Activated CD8-positive, alpha-beta memory T cell treated with anti-CD3 and anti-CD28 coated beads, Interleukin-2, amount 50 U/mL, for 24 hours (primary cell): Measurements from ENCODE around the gene ATP6AP1.

Experiments
- DNase-seq: peaks from one replicate; pipeline ENCODE4 v3.0.0-alpha.2; 2020; ENCODE audit errors: extremely low read depth

Gene ATP6AP1

DNA sequence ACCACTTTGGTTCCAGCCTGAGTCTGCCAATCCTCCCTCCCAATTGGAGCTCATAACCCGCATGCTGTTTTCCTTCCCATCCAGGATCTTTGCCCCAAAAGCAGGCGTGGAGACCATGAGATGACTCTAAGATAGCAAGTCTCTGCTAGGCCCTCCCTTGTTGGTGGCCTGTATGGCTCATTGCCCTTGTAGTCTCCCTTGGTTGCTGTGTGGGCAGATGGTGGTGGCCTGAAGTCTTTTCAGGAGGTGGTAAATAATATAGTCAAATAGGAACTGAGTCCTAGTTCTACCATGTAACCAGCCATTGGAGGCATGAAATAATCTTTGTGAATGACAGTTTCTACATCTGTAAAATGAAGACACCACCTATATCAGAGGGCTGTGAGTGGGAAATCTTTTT is 1.2 kb downstream of the ATP6AP1 start:
- DNase-seq, result no peak

DNA sequence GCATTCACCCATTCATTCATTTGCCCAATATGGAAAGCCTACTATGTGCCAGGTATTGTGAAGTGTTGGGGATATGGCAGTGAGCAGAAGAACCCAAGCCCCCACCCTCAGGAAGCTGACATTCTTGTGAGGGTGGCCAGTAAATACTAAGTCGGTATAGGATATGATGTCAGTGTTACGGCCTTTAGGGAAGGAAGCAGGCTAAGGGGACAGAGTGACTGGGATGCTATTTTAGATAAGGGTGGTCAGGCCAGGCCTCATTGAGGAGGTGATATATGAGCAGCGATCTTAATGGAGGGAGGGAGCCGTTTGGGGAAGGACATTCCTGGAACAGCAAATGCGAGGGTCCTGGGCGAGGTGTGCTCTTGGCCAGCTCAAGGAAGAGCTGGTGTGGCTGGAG is 2.0 kb downstream of the ATP6AP1 start:
- no peak for DNase-seq

DNA sequence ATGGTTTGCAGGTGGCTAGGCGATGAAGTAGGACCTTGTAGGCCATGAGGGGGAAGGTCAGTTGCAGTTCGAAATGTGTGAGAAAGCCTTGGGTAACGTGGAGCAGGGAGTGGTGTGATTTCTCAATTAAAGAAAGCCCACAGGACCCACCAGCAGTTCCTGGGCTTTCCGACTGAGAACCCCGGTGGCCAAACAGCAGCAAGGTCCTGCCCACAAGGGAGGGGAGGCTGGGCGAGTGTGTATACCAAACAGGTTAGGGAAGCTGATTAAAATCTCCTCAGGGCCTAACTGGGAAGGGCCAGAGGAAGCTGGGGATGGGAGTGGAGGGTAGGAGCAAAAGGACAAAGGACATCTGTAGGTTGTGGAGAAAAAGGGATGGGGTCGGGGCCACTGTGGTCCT is 2.4 kb downstream of the ATP6AP1 start:
- DNase-seq, result no peak

DNA sequence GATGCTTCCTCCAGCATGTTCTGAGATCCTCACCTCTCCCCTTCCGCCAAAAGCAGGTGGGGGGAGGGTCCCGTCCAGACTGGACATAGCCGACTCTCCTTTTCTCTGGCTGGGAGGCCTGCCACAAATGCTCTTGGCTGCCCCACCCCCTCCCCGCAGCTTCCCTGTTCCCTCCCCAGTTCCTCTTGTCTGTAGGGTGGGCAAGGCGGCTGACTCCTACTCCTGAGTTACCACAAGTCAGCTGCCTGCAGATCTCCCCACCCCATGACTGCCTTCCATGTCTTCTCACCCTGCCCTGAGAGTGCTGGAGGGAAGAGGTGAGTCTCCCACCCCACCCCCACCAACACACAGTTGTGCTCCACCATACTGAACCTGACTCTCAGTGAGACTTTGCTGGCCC is 2.9 kb downstream of the ATP6AP1 start:
- no peak for DNase-seq

DNA sequence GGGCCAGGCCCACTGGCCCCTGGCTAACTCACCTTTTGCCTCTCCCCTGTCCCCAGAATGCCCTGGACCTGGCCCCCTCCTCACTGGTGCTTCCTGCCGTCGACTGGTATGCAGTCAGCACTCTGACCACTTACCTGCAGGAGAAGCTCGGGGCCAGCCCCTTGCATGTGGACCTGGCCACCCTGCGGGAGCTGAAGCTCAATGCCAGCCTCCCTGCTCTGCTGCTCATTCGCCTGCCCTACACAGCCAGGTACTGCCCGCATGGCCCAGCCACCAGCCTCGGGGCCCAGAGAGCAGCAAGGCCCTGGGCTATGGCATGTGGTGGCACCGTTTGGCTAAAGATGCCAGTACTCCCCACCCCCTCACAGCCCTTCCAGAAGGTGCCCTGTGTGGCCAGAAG is 3.7 kb downstream of the ATP6AP1 start:
- no peak for DNase-seq

DNA sequence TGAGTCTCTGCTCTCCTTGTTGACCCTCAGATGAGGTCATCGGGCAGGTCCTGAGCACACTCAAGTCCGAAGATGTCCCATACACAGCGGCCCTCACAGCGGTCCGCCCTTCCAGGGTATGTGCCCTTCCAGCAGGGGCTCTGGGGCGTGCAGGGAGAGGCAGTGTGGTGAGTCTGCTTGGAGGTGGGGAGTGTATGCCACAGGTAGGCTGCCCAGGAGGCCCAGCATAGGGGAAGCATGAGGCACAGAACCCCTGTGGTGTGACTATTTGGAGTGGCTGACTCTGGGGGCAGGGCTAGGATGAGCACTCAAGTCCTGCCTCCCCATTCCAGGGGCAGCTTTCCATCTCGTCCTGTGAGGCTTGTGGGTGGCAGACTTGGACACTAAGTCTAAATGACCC is 5.1 kb downstream of the ATP6AP1 start:
- no peak for DNase-seq

DNA sequence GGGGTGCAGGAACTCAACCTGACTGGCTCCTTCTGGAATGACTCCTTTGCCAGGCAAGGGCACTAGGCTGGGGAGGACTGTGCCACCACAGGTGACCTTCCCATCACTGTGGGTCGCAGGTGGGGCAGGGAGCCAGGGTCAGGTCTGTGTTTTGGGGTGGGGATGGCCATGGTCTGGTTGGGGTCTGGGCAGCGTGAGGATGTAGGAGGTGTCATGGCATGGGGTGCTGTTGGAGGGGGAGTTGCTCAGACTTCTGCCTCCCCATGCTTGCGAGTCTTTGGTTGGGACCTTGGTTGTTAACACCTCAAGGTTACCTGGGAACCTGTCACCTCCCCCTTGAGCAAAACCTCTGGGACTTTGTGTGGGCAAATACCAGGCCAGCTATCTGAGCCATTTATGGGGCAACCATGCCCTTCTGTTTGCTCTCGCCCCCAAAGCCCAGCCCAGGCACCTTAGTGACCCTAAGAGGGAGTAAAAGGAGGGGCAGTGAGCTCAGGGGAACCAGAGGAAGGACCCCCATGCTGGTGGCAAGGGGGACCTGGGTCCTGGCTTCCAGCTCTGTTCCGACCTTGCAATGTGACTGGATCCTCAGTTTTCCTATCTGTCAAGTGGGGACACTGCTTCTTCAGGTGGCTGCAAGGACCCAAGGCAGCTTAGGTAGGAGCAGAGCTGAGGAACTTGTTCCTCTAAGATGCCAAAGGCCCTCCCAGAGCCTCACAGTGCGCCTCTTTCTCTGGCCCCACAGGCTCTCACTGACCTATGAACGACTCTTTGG is 6.1 kb downstream of the ATP6AP1 start:
- DNase-seq, result no peak

DNA sequence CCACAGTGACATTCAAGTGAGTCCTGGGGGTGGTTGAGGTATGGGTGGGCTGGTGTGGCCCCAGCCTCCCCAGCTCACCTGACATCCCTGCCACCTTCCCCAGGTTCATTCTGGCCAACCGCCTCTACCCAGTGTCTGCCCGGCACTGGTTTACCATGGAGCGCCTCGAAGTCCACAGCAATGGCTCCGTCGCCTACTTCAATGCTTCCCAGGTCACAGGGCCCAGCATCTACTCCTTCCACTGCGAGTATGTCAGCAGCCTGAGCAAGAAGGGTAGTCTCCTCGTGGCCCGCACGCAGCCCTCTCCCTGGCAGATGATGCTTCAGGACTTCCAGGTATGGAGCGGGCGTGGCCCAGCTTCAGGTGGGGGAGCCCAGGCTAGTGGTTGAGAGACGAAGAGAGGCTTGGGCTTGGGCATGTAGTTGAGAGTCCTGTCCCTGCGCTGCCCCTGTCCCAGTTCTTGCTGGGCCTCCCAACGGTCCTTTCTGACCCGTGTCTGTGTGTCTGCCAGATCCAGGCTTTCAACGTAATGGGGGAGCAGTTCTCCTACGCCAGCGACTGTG is 6.8 kb downstream of the ATP6AP1 start:
- no peak for DNase-seq

DNA sequence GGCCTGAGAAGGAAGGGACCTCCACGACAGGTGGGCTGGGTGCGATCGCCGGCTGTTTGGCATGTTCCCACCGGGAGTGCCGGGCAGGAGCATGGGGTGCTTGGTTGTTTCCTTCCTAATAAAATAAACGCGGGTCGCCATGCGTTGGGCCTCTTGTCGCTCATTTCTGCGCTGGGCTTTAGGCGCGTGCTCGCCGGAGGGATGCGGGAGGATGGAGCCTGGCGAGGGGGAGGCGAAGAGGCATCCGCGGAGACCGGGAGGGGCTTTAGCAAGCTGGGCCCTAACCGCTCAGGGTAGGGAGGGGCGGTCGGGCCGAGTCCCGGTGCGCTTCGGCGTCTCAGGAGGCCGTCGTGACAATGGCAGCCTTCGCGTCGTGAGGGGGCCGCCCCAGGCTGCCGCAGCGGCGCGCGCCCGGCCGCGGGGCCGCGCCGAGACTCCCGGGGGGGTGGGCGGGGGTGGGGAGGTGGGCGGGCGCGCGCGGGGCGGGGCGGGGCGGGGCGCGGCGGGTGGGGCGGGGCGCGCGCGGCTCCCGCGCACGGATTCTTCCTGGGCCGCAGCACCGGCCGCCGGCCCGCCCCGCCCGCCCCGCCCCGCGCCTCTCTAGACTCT is 8.0 kb downstream of the ATP6AP1 start:
- no peak for DNase-seq

DNA sequence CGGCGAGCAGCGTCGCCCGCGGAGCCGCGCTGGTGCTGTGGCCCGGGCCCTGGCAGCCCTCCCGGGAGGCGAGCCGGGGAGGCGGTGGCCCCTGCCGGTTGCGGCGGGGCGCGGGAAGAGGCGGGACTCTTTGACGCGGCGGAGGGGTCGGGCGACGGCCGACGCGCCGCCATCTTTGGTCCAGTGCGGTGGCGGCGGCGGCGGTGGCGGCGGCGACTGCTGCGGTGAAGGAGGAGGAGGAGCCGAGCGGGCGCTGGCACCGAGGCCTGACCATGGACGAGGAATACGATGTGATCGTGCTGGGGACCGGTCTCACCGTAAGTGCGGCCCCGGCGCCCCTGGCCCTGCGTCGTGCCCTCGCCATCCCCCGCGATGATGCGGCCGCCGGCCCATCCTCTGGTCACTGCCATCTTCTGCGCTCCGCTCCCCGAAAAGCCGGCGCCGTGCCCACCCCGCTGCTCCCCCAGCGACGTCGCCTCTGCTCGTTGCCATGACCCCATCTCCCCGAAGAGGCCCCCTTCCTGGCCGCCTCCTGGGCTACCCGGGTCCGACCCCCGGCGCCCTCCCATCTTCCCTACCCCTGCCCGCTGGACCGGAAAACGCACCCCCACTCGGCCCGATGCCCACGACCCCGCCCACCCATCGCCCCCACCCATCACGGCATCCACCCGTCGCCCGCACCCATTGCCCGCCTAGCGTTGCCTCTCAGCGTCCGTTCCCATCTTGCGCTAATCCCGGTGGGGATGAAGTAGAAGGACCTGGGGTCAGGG is 8.7 kb downstream of the ATP6AP1 start, which contains the start of gene GDI1:
Gene GDI1 (plus strand): TSS at position 172 of the 770 bp plus-strand sequence. CDS start 101 bp downstream, at position 273.
- no peak for DNase-seq

DNA sequence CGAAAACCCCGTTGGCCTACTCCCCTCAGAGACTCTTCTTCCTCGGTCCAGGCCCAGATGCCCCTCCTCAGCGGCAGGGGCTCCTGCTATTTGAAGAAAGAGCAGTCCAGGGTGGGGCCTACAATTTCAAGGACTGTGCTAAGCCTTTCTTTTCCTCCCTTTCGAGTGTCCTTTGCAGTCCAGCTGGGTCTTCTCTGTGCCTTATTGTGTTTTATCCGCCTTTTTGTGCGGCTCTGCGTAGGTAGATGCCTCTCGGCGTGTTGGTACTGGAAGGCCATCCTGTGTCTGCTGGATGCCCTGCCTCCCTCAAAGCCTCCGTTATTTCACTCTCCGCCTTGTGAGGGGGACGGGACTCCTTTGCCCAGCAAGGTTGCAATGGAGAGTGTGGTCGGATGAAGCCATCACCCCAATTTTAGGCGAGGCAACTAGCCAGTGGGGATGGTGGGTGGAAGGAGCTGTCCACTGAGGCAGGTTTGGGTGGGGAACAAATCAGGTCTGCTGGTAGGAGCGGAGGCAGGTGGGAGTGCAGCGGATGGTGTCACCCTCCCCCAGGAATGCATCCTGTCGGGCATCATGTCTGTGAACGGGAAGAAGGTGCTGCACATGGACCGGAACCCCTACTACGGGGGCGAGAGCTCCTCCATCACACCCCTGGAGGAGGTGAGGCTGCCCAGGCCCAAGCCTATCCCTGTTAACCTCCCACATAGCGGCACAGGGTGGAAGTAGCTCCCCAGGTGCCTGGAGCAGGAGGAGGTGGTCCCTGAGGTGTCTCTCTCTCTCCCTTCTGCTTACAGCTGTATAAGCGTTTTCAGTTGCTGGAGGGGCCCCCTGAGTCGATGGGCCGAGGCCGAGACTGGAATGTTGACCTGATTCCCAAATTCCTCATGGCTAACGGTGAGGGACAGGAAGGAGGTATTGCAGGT is 9.8 kb downstream of the ATP6AP1 start:
- no peak for DNase-seq

DNA sequence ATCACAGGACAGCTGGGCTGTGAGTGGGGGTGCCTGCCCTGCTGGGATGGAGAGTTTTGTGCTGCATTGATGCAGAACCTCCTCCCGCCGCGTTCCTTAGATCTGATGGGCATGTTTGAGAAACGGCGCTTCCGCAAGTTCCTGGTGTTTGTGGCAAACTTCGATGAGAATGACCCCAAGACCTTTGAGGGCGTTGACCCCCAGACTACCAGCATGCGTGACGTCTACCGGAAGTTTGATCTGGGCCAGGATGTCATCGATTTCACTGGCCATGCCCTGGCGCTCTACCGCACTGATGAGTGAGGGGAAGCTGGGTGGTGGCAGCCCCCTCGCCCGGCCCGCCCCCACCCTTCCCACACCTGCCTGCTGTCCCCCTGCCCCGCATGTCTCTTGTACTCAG is 11.4 kb downstream of the ATP6AP1 start:
- no peak for DNase-seq

DNA sequence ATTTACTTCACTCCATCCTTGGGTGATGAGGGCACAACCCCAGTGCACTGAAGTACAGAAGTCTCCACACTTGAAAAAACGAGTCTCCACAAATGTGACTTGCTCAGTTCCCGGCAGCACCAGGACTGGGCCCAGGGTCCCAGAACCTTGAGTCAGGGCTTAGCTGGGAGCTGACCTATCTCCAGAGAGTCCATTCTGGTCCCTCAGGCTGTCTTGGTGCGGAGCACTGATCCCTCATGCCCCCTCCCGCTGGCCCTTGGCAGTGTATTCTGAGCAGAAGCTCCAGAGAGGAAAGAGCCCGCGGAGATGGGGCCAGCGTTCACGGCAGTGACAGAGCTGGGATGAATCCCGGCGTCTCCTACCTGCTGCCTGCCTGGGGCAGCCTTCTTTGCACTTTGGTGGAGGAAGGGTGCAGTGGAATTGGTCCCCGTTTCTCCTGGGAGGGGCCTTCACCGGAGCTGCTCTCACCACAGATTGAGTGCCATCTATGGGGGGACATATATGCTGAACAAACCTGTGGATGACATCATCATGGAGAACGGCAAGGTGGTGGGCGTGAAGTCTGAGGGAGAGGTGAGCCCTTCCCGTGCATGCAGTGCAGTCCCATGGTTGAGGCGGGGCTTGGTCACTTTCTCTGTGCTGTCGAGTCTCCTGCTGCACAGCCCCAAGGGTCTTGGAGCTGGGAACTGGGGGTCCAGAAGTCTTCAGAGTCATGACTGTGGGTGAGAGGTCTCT is 12.3 kb downstream of the ATP6AP1 start:
- DNase-seq, result no peak

DNA sequence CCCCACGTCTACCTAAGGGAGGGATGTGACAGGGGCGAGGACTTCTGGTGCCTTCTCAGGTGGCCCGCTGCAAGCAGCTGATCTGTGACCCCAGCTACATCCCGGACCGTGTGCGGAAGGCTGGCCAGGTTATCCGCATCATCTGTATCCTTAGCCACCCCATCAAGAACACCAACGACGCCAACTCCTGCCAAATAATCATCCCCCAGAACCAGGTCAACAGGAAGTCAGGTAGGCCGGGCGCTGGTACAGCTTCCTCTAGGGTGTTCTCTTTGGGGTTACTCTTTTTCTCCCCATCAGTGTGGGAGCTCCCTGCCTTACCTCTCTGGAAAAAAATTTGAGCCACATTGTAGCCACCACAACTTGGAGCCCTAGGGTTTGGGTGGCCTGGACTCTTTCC is 13.1 kb downstream of the ATP6AP1 start:
- no peak for DNase-seq

DNA sequence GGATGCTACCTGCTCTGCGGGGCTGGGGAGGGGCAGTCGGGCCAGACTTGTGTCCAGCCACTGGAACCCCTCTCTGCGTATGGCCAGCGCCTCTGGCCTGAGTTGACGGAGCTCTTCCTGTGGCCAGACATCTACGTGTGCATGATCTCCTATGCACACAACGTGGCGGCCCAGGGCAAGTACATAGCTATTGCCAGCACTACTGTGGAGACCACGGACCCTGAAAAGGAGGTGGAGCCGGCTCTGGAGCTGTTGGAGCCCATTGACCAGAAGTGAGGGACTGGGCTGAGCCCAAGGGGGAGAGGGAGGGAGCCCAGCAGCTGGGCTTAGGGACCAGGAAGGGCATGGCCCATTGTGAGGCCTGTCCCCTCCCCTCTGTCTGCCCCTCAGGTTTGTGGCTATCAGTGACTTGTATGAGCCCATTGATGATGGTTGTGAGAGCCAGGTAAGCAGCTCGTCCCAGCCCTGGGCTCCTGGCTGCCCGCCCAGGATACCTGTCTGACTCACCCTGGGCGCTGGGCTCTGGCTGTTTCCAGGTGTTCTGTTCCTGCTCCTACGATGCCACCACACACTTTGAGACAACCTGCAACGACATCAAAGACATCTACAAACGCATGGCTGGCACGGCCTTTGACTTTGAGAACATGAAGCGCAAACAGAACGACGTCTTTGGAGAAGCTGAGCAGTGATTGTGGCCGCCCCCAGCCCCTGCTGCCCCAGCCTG is 13.7 kb downstream of the ATP6AP1 start:
- no peak for DNase-seq

DNA sequence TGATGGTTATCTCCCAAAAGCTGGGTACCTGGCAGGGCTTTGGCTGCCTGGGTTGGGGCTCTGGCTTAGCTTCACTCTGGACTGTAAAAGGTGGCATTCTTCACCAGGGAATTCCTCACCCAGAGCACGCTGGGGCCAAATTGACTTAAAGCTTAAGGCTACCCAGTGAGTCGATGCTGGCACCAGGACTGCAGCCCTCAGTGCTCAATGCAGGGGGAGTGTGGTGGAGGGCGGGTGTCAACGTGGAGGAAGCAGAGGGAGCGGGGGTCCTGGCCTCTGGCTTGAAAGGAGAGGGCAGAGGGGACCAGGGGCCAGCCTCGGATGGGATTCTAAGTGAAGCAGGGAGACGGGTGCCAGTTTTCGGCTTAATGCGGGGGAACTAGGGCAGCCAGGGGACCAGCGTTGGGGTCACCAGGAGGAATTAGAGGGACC is 15.0 kb downstream of the ATP6AP1 start:
- no peak for DNase-seq

DNA sequence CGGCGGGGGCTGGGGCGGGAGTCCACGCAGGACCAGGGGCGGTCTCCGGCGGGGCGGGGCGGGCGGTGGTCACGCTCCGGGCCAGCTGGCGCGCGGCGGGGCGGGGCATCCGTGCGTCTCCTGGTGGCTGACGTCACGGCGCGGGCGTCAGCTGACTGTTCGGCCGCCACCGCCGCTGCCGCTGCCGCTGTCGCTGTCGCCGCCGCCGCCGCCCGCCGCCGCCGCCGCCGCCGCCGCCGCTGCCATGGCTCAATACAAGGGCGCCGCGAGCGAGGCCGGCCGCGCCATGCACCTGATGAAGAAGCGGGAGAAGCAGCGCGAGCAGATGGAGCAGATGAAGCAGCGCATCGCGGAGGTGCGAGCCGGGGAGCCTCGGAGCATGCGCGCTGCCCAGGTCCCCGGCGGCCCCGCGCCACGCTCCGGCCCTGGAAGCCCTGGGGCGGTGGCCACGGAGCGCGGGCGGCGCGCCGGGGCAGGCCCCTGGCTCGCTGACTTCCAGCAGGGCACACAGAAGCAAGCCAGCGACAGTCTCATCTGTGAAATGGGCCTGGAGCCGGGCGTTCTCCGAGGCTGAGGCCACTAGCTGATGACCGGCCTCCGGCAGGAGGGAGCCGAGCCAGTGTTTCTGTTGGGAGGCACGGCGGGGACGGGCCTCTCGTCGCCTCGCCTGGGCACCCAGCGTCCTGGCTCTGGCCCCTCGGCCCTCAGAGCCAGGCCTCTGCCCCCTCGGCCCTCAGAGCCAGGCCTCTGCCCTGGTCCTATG is 15.7 kb downstream of the ATP6AP1 start, which contains the start of gene FAM50A:
Gene FAM50A (plus strand): TSS at position 150 of the 763 bp plus-strand sequence. CDS start 95 bp downstream, at position 245.
- DNase-seq, result no peak

DNA sequence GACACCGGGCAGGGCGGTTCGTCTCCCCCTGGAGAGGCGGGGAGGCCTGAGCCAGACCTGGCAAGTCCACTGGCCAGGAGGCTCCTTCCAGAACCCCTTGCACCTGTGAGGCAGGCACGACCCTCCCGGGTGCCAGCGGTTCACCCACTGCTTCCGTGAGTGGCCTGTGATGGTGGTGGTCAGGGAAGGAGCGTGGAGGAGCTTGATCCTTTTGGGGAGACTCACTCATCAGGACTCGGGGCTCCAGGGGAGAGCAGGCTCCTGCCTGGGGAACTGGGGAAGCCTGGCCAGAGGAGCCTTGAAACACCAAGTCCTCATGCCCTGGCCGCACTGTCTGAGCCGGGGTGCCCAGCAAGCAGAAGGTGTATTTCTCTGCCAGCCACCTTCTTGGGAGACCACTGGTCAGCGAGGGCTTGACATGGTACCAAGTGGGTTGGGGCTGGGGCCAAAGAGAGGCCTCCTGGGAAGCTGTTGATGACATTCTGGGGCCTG is 16.3 kb downstream of the ATP6AP1 start:
- no peak for DNase-seq

DNA sequence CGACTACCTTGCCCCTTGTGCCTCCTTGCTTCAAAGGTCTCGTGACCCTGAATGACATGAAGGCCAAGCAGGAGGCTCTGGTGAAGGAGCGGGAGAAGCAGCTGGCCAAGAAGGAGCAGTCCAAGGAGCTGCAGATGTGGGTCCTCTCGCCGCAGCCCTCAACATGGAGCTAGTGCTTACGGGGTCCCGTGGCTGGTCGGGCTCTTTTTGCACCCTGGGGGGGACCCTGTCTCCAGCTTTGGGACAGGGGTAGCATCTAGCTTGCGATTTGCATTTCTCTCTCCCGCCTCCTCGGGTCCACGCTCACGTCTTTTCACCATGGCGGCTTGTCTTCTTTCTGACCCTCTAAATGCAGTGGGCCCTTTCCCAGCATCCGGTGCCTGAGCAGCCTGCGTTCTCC is 17.3 kb downstream of the ATP6AP1 start:
- DNase-seq, result no peak
